Measurements from ENCODE around the gene NUDC. TPM values are rescaled to one million over a fixed set of nuclear protein-coding genes. Genes with fewer than 3 reads are reported as not detected.
"Not testable (repeated sequence)": the region's sequence is repeated elsewhere in the genome, so short reads cannot be mapped to it uniquely, and the experiment has no call there.

The NUDC gene
- total RNA-seq, result 72.5 TPM
- long read RNA-seq, transcript NUDC-201 (9 exons, 1,800 nt), result major isoform, 116 of 123 reads
- long read RNA-seq, partial matches to known transcripts, result 1 of 123 reads
- long read RNA-seq, other reads (novel, unspliced or antisense), result 6 of 123 reads

- intact Hi-C loops (cut with DNase I), result no loop called here
- DNase-seq (ENCODE audit: missing footprints) (peak; percentile 99), ATAC-seq (peak; percentile 99)
Observed at GRCh38 chr1:26921540-26922430, at the start of gene NUDC. Gene NUDC (plus strand): TSS chr1:26921743. CDS start chr1:26921849, 106 bp downstream.

GRCh38 chr1:26873097-26873496, 48.4 kb upstream of the NUDC start:
- ATAC-seq; intact Hi-C loops (cut with DNase I); DNase-seq (ENCODE audit: missing footprints): not testable (repeated sequence)

- intact Hi-C loops (cut with DNase I), result no loop called here
- DNase-seq (ENCODE audit: missing footprints) (no peak), ATAC-seq (no peak)
Observed at GRCh38 chr1:26874896-26875295, 46.6 kb upstream of the NUDC start.

GRCh38 chr1:26877326-26877725, 44.2 kb upstream of the NUDC start:
- no peak for ATAC-seq
- DNase-seq (ENCODE audit: missing footprints), result no peak
- intact Hi-C loops (cut with DNase I), result loop anchor here (2.0 kb wide), 1 partner anchor 67 kb away; no protein-coding TSS in a partner anchor

- DNase-seq (ENCODE audit: missing footprints), result no peak
- intact Hi-C loops (cut with DNase I), result no loop called here
- no peak for ATAC-seq
Observed at GRCh38 chr1:26879793-26880192, 41.8 kb upstream of the NUDC start.

GRCh38 chr1:26881611-26882010, 39.9 kb upstream of the NUDC start:
- DNase-seq (ENCODE audit: missing footprints); ATAC-seq; intact Hi-C loops (cut with DNase I): not testable (repeated sequence)

GRCh38 chr1:26882696-26883463, 38.7 kb upstream of the NUDC start:
- no peak for ATAC-seq
- intact Hi-C loops (cut with DNase I), result no loop called here
- DNase-seq (ENCODE audit: missing footprints), result no peak

GRCh38 chr1:26887125-26887524, 34.4 kb upstream of the NUDC start:
- ATAC-seq (no peak), DNase-seq (ENCODE audit: missing footprints) (no peak)
- intact Hi-C loops (cut with DNase I), result no loop called here

GRCh38 chr1:26888231-26888630, 33.3 kb upstream of the NUDC start:
- ATAC-seq (no peak), DNase-seq (ENCODE audit: missing footprints) (no peak)
- intact Hi-C loops (cut with DNase I), result no loop called here

GRCh38 chr1:26889551-26890466, 31.7 kb upstream of the NUDC start, which contains the start of gene GPN2:
Gene GPN2 (minus strand): TSS chr1:26890283. CDS start chr1:26890096, 187 bp downstream.
- ATAC-seq (peak; percentile 94), DNase-seq (ENCODE audit: missing footprints) (peak; percentile 91)
- intact Hi-C loops (cut with DNase I), result no loop called here

- peak; percentile 36 for ATAC-seq
- DNase-seq (ENCODE audit: missing footprints), result no peak
- intact Hi-C loops (cut with DNase I), result no loop called here
Observed at GRCh38 chr1:26890467-26890796, 31.1 kb upstream of the NUDC start.

- intact Hi-C loops (cut with DNase I), result no loop called here
- DNase-seq (ENCODE audit: missing footprints), result no peak
- no peak for ATAC-seq
Observed at GRCh38 chr1:26894263-26894662, 27.3 kb upstream of the NUDC start.

GRCh38 chr1:26897351-26897750, 24.2 kb upstream of the NUDC start:
- ATAC-seq (no peak), DNase-seq (ENCODE audit: missing footprints) (no peak)
- intact Hi-C loops (cut with DNase I), result no loop called here

GRCh38 chr1:26900001-26900814, 21.3 kb upstream of the NUDC start, which contains the start of gene GPATCH3:
Gene GPATCH3 (minus strand): TSS chr1:26900467. CDS start chr1:26900442, 25 bp downstream.
- intact Hi-C loops (cut with DNase I), result no loop called here
- DNase-seq (ENCODE audit: missing footprints) (peak; percentile 96), ATAC-seq (peak; percentile 87)

GRCh38 chr1:26900815-26901511, 20.6 kb upstream of the NUDC start:
- intact Hi-C loops (cut with DNase I), result no loop called here
- DNase-seq (ENCODE audit: missing footprints), result no peak
- ATAC-seq, result no peak

- DNase-seq (ENCODE audit: missing footprints) (no peak), ATAC-seq (no peak)
- intact Hi-C loops (cut with DNase I), result no loop called here
Observed at GRCh38 chr1:26907071-26907917, 14.2 kb upstream of the NUDC start.

All from Right ventricle myocardium inferior (tissue), 1 donor.